Measurements from ENCODE around the gene NMNAT1.

- TF ChIP-seq CTCF (IDR thresholded peaks at IDR 0.05) (no peak), EP300 (IDR thresholded peaks at IDR 0.05) (no peak)
These were observed 41.2 kb upstream of the NMNAT1 start for GRCh38 chr1:9902060-9902452.

Measured in ovary (tissue), 3 donors.